Right hindlimb (tissue), 1 donor: Measurements from ENCODE around the gene NFIA.
A peak's percentile ranks its signal among the peaks of the same experiment; 100 is the strongest.

Experiments
- DNase-seq: peaks from one replicate; pipeline ENCODE4 v3.0.0-alpha.2; 2018

NFIA gene

DNA sequence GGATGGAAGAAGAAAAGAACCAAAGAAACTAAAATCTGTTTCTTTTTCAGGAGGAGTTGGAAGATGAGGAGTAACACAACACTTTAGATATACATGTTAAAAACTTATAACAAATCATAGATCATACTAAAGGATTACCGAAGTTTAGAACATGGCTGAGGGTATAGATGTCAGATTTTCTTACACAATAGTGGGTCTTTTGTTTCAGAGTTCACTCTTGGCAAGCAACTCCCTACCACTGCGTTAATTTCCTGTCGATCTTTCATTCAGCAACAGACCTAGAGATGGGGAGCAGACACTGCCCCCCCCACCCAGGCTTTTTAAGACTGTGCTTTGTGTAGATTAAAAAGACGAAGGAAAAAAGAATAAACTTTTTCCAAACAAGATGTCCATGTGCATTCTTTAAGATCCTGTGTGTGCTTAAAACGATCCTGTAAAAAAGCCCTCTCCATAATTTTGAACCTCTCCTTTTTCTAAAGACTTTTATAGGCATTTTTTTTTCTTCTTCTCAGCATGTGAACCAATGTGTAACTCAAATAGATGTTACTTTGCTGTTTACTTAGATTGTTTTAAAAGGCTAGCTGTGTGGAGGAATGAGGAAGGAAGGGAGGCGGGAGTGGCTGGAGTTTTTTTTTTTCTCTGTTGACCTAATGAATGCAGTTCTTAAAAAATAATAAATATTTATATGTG is 50.4 kb downstream of the NFIA start:
- no peak for DNase-seq

DNA sequence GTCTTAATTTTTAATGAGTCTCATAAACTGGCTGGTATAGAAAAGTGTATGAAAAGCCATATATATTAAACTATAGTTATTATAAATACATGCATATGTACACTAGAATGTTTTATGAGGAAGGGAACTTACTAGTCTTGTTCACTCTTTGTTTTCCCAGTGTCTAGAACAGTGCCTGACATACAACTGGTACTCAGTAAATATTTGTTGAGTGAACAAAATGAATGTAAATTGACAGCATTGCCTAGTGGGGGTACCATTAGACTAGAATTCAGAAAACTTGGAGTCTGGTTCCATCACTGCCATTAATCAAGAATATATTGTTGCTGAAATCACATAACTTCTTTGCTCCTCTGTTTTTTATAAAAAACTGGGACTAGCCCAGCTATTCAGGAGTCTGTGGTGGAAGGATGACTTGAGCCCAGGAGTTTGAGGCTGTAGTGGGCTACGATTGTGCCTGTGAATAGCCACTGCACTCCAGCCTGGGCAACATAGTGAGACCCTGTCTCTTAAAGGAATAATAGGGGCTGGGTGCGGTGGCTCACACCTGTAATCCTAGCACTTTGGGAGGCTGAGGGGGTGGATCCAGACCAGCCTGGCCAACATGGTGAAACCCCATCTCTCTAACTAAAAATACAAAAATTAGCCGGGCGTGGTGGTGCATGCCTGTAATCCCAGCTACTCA is 51.1 kb downstream of the NFIA start:
- DNase-seq, result no peak

DNA sequence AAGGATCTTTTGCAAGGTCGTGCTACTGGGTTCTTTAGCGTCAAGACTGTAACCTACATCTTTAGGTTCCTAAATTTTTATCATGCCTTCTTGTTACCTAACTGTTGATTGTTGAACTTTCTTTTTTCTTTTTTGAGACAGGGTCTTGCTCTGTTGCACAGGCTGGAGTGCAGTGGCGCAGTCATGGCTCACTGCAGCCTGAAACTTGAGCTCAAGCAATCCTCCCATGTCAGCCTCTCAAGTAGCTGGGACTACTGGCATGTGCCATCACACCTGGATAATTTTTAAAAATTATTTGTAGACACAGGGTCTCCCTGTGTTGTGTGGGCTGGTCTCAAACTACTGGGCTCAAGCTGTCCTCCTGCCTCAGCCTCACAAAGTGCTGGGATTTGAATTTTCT is 52.9 kb downstream of the NFIA start:
- no peak for DNase-seq

DNA sequence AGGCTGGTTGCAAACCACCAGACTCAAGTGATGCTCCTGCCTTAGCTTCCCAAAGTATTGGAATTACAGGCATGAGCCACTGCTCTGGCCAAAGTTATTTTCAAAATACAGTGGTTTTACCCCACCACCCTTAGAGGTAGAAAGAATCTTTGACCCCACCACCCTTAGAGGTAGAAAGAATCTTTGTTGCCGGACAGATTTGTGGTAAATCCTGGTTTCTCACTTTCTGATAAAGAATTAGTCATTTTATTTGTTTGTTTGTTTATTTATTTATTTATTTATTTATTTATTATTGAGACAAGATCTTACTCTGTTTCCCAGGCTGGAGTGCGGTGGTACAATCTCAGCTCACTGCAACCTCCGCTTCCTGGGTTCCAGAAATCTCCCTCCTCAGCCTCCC is 55.9 kb downstream of the NFIA start:
- DNase-seq, result no peak

DNA sequence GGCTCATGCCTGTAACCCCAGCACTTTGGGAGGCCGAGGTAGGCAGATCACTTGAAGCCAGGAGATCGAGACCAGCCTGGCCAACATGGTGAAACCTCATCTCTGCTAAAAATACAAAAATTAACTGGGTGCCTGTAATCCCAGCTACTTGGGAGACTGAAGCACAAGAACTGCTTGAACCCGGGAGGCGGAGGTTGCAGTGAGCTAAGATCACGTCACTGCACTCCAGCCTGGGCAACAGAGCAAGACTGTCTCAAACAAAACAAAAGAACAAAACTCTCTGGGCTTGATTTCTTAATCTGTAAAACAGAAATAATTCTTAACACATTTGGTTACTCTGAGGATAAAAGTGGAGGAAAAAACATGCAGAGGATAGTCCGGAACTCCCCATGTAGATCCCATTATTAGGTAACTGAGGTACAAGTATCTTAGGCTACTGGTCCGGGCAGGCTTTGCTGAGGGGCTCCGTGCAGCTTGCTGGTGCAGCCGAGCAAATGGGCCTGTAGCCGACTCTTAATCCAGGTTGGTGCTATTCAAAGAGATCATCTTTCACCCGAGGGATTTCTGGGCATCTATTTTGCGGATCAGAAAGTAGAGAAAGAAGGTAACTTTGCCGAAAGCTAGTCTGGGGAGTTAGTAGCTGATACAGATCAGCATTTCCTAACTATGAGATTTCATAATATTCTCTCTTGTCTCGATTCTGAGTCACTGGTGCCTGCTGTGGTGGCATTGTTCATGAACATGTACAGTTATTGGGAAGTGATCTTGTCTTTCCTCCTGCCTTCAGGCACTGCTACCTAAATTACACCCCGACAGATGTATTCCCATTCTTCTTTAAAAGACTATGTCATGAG is 56.8 kb downstream of the NFIA start:
- DNase-seq, result no peak

DNA sequence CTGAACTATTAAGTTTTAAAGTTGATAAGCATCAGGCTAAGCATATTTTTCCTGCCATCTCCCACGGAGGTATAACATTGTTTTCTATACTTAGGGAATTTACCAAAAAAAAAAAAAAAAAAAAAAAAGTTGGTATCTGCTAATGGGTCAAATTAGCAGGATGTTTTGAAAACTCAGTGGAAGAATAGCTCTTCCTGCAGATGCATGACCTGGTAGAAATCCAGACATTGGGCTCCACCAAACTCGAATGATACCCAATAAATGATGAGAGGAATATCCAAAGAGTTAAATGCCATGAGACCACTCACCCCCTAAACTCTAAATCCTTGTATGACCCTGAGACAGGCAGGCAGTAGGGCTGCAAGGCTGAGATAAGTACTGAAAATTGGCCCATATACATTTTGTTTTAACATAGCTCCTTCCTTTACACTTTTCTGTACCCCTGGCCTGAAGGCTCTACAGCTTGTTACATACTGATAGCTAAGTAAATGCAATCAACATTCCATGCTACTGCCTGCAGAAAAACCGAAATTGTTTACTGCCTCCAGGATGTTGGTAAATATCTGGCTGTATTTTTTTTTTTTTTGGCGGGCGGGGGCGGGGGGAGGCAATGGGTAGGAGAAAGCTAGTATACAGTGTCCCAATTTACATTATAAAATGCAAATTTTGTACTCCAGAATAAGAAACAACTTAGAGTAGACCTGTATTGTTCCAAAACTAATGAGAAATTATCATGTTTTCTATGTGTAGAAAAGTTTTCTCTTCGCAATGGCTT is 57.6 kb downstream of the NFIA start:
- DNase-seq, result no peak

DNA sequence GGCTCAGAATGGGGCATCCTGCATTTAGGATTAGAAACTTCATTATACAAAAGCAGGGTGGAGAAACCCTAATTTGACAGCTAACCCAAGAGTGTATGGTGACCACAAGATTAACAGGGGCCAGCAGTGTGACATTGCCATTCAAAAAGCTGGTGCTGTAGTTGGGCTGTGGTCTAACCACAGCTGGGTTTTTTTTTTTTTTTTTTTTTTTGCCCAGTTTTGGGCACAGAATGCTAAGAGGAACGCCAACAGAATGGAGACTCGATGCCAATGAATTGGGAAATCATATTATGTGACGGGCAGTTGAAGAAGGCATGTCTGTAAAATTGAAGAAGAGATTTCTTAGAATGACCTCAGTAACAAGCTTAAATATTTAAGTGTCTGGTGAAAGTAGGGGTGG is 58.4 kb downstream of the NFIA start:
- DNase-seq, result no peak

DNA sequence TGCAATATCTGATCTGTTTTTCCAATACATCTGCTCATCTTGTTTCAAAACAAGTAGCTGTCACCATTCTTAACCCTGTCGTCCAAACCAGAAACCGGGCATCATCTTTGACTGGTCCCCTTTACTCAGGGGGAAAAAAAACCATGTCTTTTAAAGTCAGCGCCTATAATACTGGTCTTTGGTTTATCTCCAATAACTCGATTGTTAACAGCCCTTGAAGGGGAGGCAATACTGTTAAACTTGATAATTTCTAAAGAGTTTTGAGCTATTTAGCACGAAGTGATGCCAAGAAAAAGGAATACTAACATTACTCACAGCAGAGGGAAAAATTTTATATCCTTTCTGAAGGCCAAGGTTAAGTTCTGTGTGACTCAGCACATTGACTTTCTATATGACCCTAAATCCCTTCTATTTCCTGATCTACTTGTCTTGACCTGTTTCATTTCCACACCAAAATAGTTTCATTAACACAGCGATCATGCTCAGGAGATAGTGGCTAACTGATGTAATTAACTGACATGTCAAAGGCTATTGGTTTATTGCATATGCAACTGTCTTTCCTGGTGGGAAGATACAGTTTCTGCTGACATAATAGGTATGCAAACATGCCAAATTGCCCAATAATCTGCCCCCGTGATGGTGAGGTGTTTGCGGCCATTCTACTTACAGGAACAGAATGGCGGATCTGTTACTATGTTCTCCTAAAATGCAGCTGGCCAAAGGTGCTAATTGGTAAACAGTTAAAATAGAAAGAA is 59.1 kb downstream of the NFIA start:
- no peak for DNase-seq

DNA sequence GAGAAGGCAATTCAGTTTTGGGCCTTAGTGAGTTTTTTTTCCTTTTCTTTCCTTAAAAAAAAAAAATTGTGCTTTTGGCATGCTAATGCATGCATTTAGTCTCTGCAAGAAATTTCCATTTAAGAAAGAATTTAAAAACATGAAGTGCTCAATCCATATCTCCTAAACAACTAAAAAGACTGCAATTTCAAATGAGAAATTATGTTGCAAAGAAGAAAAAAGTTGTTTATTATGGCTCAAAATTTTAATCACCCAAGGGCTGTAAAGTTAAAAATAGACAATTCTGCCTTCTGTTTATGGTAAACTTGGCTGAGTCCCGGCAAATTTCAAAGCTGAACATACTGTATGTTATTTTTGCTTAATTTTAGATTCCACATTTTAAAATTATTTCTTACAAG is 59.7 kb downstream of the NFIA start:
- no peak for DNase-seq

DNA sequence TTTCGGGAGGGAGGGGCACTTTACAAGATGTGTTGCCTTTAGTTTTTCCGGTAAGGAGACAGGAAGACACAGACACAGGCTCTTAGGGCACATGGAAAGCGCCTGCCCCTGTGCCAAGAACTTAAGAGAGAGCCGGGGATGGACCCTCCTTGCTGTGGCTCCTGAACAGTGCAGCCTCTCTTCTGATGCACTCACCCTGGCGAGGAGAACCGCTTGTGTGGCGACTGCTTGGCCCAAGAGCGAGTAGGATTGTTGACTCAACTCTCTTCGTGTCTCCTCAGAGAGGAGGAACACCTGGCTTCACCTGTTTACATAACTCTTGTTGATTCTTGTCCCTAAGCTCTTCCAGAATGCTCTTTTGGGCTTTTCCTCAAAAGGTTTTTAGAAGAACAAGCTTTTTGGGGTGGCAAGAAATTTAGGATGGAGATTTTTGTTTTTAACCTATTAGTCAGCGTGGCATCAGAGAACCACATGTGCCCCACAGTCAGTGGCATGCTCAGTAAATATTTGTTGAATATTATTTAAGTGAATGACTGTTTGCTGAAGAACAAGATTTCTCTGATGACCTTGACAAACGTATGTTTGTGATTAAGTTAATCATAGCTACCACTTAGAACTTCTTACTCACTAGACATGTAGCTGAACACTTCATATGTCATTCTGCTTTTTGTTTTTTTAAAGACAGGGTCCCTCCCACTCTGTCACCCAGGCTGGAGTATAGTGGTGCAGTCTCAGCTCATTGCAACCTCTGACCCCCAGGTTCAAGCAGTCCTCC is 60.6 kb downstream of the NFIA start:
- DNase-seq, result no peak

DNA sequence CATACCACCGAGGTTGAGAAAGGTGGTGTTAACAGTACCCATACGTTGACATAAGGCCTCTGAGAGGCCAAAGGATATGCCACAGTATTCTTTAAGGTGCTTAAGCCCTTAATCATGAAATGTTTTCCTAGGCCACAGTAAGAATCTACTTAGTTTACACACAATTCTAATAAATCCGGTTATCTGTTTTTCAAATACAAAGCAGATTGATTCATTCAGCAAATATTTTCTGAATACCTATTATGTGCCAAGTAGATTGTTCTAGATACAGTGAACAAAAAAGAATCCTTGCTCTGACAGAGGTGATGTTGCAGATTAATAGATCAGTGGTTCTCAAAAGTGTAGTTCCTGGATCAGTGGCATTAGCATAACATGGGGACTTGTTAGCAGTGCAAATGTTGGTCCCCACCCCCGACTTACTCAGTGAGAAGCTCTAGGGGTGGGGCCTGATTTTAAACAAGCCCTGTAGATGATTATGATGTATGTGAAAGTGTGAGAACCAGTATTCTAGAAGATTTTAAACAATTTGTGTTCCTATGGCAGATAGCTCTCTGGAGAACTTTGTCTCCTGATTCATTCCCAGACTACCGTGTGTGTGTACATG is 61.6 kb downstream of the NFIA start:
- DNase-seq, result no peak

DNA sequence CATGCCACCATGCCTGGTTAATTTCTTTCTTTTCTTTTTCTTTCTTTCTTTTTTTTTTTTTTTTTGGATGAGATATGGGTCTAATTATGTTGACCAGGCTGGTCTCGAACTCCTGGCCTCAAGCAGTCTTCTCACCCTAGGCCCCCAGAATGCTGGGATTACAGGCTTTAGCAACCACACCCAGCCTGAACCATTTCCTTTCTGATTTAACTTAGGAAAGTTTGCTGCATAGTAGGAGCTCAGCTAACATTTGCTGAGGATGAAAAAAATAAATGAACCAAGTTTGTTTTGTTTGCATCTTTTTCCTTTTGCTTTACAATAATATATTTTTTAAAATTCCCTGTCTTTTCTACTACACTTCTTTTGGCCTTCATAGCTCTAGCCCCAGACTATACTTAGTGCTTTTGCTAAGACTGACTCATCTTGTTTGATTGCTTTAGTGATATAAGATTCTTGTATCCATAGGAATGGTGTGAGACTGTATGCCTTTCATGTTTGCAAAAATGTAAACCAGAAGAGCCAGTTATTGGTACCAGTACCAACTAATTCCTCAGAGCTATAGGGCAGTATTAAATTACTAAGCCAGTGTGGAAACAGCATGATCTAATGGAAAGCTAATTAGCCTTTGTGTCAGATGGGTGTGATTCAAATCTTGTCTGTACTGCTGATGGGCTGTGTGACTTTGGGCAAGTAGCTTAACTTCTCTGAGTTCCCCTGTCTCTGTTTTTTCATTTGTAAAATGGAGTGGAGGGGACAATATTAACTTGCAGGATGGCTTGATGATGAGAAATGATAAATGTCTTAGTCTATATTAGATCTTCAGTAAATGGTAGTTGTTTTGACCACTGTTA is 66.9 kb downstream of the NFIA start:
- DNase-seq, result no peak

DNA sequence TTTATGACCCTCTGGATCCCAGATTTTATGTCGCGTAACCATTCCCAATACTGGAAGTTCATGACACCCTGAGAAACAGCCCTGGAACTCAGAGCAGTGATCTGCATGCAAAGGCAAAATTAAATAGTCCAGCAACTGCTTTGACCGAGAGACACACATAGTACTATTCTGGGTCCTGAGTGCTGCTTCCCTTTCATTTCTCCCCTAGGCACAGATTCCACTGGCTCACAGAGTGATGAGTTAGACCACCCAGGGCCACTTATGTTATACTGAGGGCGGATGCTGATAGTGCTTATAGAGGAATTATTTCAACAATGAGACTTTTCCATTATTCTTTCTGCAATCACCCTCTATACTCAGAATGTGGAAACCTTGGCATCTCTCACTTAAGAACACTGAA is 69.2 kb downstream of the NFIA start:
- no peak for DNase-seq

DNA sequence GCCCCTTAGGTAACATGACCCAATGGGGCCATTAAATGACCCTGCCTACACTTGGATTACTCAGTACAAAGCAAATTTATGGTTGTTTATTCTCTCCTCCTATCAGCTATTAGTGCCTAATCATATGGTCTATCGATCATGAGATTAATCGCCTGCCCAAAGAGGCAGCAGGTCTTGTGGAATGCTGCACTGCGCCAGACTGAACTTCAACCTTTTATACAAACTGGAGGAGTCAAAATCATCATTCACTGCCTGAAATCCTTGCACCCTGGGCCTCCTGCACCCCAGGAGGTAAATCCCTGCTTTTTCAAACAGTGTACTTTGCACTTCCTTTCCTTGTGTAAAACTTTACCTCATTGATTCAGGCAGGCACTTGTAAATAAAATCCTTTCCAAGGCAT is 69.7 kb downstream of the NFIA start:
- DNase-seq, result no peak

DNA sequence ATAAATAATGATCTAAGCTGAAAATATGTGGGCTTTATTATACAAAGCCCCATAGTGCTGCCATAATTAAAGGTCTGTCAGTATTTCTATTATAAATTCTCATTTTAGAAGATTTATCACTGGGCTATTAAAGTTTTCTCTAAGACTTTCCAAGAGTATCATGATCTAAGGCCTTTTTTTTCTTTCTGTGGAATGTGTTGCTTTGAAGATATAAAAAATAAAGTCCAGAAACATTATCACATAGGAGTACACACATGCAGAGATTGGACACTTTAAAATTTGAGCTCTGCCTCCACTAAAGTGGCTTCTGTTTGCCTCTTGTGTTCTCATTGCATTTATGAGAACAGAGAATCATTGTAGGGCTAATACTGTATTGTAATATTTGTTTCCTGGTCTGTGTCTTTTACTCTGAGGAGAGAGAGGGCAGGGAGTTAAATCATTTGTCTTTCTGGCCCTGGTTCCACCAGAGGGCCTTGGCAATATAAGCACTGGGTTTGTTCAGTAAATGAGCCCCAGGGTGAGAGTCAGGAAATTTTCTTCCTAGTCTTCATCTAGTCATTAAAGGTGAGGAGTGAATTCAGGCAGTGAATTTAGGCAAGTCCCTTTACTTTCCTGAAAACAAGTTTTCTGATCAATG is 70.2 kb downstream of the NFIA start:
- no peak for DNase-seq

DNA sequence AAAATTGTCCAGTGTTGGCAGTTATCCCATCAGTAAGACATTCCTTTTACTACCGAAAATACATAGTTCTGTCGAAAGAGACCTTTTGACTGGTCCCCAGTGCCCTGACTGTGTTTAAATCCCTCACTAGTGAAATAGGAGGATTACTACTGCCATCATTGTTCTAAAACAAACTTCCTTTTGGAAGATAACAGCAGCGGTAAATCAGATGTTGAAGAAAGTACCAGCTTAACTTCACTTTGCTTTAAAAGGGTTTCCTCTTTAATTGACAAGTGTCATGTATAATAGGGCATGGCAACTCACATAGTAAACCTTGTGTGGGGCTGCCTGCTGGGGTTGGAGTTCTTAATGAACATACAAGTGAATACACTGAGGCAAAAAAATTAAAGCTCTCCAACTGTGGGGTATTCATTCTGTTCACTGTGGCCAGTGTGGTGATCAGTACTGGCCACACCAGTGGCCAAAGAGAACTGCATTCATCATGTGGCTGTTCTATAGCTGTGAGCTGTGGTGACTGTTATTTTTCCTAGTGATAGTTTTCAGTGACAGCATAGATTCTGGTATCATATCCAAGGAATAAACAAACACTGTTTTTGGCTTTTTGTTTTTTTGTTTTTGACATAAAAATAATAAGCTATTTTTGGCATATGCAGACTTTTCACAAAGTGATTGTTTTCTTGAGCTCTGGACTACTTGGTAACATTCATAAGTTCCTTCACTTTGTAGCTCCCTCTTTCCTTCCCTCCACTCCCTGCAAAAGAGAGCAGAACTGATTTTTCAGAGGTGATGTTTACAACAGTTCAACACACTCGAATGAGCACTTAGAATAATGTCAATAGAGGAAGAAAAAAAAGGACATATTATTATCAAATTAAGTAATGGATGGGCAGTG is 74.5 kb downstream of the NFIA start:
- no peak for DNase-seq

DNA sequence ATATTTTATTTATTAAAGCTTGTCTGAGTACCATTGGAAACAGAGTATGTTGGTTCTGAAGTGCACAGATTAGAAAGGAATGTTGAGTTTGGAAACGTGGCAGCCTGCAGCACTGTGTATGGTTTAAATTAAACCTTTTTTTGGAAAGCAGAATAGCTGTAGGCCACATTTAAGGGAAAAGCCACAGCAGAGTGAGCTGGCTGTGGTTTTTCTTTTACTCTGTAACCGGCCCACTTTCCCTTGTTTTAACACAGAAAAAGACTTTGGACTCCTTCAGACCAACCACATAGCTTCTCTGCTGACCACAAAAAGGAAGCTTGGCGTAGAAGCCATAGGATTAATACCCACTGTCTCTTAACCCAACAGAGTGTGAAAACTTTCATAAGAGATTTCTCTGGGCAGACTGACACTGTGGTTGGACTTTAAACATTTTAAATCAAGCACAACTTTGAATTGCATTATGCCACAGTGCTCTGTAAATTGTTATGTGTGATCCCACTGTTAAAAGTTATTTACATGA is 75.2 kb downstream of the NFIA start:
- peak; percentile 64 for DNase-seq

DNA sequence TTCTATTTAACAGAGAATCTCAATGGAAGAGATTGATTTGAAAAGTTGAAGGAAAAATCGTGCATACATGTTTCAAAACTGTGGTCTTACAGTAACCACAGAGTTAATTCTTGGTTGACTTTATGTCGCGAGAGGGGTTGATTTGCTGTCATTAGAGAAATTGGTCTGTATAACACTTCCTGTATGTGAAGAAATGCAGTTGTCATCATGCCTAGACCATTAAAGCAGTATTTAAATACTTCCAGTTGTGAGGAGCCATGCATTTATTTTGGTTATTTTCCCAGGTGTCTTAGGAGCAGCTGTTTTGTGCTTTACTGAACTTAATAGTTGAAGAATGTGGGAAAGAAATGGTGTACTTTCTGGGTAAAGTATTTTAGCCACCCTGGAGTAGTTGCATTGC is 76.2 kb downstream of the NFIA start:
- no peak for DNase-seq
